Measurements from ENCODE around the gene RNF39. TPM values are rescaled to one million over a fixed set of nuclear protein-coding genes. Genes with fewer than 3 reads are reported as not detected.

Gene RNF39
- total and polyA plus RNA-seq, 2 experiments from 2014 or later, result 0.50 to 0.94 TPM

- TF ChIP-seq REST (IDR thresholded peaks at IDR 0.05; ENCODE audit: unreplicated experiment), result no peak
- no peak for TF ChIP-seq EZH2 (IDR thresholded peaks at IDR 0.05; ENCODE audit: low read depth, unreplicated experiment)
- no peak for TF ChIP-seq NANOG (IDR thresholded peaks at IDR 0.05; ENCODE audit: borderline replicate concordance)
- no peak for TF ChIP-seq STAT1 (IDR thresholded peaks at IDR 0.05; ENCODE audit: unreplicated experiment)
- no peak for TF ChIP-seq CREB1 (CRISPR knock-in tag; IDR thresholded peaks at IDR 0.05; ENCODE audit: low read depth)
- TF ChIP-seq ZNF331 (CRISPR knock-in tag; IDR thresholded peaks at IDR 0.05; ENCODE audit: low read depth), result no peak
- no peak for TF ChIP-seq ETS1 (IDR thresholded peaks at IDR 0.05)
- TF ChIP-seq CTCF (conservative IDR thresholded peaks at IDR 0.05; ENCODE audit: low read depth in 2 of 2), result no peak
- TF ChIP-seq EZH2phosphoT487 (IDR thresholded peaks at IDR 0.05; ENCODE audit: unreplicated experiment), result no peak
These were observed 1.6 kb upstream of the RNF39 start (continued) for GRCh38 chr6:30077218-30077617.

GRCh38 chr6:30075790-30076732, 492 bp upstream of the RNF39 start:
- Mint-ChIP-seq H3K9me3 (peaks cover 2% of the 10 kb centered on the region; the same call in 2 of the 3 replicates), H3K36me3 (ENCODE audit: low read depth) (no peaks in the 10 kb centered on the region; the same call in 2 of the 3 replicates), H3K27ac (no peak overlapping the region), H3K4me3 (peak overlapping the region; percentile 87), H3K27me3 (ENCODE audit: insufficient read depth, low read depth, poor library complexity) (peaks cover 57% of the 10 kb centered on the region), H3K4me1 (peaks cover 25% of the 10 kb centered on the region)
- peak; percentile 70 for ATAC-seq
- Histone ChIP-seq H3K4me1 (ENCODE audit: insufficient read depth) (peaks cover 23% of the 10 kb centered on the region), H3K36me3 (ENCODE audit: insufficient read depth) (no peaks in the 10 kb centered on the region), H2AFZ (peak overlapping the region; percentile 100), H3K4me3 (peak overlapping the region; percentile 79), H3K9me2 (ENCODE audit: insufficient read depth) (peaks cover 2% of the 10 kb centered on the region; the same call in 1 of the 2 replicates), H4K20me1 (replicated peaks; ENCODE audit: insufficient read depth) (peaks cover 6% of the 10 kb centered on the region; the same call in 1 of the 2 replicates), H3K27ac (ENCODE audit: low read depth) (no peak overlapping the region), H3K79me2 (replicated peaks; ENCODE audit: insufficient read depth) (no peaks in the 10 kb centered on the region), H3K4me2 (peak overlapping the region; percentile 99), H3K27me3 (ENCODE audit: insufficient read depth) (peaks cover 92% of the 10 kb centered on the region), H3F3A (replicated peaks; ENCODE audit: low read depth) (0 out of 2 replicates have a peak, but pooled peaks cover 5% of the 10 kb centered on the region)
- DNase-seq (ENCODE audit: low spot score), result peak; percentile 80
- TF ChIP-seq EZH2 (IDR thresholded peaks at IDR 0.05; ENCODE audit: low read depth, unreplicated experiment) (peak; percentile 90), CTCF (conservative IDR thresholded peaks at IDR 0.05; ENCODE audit: low read depth in 2 of 2) (peak; percentile 83 to 85), ZNF114 (CRISPR knock-in tag; IDR thresholded peaks at IDR 0.05) (no peak), POLR2AphosphoS5 (IDR thresholded peaks at IDR 0.05; ENCODE audit: low read depth) (no peak)
